ENCODE measurements around the gene CYP2J2.

CYP2J2 gene

DNA sequence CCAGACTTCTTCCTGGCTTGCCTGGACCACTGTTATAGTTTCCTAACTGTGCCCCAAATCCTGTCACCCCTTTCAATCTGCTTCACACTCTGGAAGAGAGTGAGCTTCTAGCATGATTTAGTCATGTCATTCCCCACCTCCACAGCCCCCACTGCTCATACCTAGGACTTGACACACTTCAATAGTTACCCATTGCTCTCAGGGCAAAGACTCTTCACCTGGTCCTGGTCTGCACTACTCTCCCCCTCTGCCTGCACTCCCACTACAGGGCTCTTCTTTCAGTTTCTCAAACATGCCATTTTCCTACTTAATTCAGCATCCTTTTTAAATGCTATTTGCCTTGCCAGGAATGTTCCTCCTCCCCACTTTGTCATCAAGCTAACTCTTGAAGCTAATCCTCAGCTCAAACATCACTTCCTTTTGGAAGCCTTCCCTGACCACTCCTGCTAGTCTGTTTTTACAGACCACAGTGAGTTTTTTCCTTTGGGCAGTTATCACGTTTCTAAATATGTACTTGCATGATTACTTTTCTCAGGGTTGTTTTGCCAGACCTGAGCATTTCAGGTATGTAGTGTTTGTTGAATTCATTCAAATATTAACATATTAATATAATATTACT is 24.7 kb downstream of the CYP2J2 start:
- no peak overlapping the region for H3K4me3 ChIP-seq (ENCODE audit: insufficient read depth, low read depth, low read length)
- no peaks in the 10 kb centered on the region for H3K4me1 ChIP-seq (ENCODE audit: control insufficient read depth, insufficient read depth, low read length)
- WGBS, 2 experiments: 88% methylated on average over 1 of the region's 1 CpG; no CpG with 5 or more reads in 1 of the 2 experiments
- no peaks in the 10 kb centered on the region for H3K27me3 ChIP-seq (ENCODE audit: control insufficient read depth, insufficient read depth, low read length, poor library complexity, severe bottlenecking)
- H3K9me3 ChIP-seq (ENCODE audit: control insufficient read depth, low read length): no peaks in the 10 kb centered on the region
- no peaks in the 10 kb centered on the region for H3K36me3 ChIP-seq (ENCODE audit: control insufficient read depth, insufficient read depth, low read length)
- no peak overlapping the region for H3K27ac ChIP-seq (ENCODE audit: insufficient read depth, low read depth, low read length, poor library complexity, severe bottlenecking)

DNA sequence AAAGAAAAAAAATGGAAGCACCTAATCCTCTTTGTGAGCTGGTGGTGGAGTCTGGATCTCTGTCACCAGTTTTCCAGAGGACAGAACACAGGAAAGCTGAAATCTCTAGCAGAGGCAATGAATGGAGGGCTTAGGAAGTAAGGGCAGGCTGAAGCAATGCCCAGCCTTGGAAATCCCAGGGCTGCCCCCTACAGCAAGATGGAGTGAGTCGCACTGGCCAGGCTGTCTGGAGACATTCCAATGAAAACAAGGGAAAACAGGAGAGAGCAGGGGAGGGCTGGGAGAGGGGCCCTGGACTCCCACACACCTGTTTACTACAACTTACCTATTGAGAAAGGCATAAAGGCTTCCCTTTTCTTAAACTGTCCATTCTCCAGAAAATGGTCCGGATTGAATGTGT is 25.9 kb downstream of the CYP2J2 start:
- WGBS, 2 experiments: 84 to 89% methylated on average over 2 of the region's 2 CpGs
- no peaks in the 10 kb centered on the region for H3K36me3 ChIP-seq (ENCODE audit: control insufficient read depth, insufficient read depth, low read length)
- no peaks in the 10 kb centered on the region for H3K27me3 ChIP-seq (ENCODE audit: control insufficient read depth, insufficient read depth, low read length, poor library complexity, severe bottlenecking)
- H3K9me3 ChIP-seq (ENCODE audit: control insufficient read depth, low read length): no peaks in the 10 kb centered on the region
- H3K4me1 ChIP-seq (ENCODE audit: control insufficient read depth, insufficient read depth, low read length): no peaks in the 10 kb centered on the region
- no peak overlapping the region for H3K27ac ChIP-seq (ENCODE audit: insufficient read depth, low read depth, low read length, poor library complexity, severe bottlenecking)
- no peak overlapping the region for H3K4me3 ChIP-seq (ENCODE audit: insufficient read depth, low read depth, low read length)

DNA sequence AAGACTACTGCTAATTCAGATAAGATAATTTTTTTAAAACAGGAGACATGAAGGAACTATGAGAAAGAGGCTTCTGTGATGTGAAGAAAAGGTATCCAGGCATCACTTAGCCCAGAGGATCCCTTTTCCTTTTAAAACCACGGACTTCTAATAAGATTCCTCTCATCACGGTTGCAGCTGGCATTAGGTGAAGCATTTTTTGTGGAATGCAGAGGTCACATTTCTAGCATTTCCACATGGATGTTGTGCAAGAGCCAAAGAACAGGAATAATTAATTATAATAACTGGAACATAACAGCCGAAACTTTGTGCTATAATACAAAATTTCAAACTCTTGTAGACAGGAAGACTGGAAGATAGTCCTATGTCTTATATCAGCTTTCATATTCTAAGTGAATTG is 27.6 kb downstream of the CYP2J2 start:
- H3K36me3 ChIP-seq (ENCODE audit: control insufficient read depth, insufficient read depth, low read length): no peaks in the 10 kb centered on the region

GRCh38 chr1:59897165-59897564 is 29.4 kb downstream of the CYP2J2 start:
- Histone ChIP-seq H3K4me1 (ENCODE audit: control insufficient read depth, insufficient read depth, low read length) (no peaks in the 10 kb centered on the region), H3K9me3 (ENCODE audit: control insufficient read depth, low read length) (no peaks in the 10 kb centered on the region), H3K36me3 (ENCODE audit: control insufficient read depth, insufficient read depth, low read length) (no peaks in the 10 kb centered on the region), H3K27ac (ENCODE audit: insufficient read depth, low read depth, low read length, poor library complexity, severe bottlenecking) (no peak overlapping the region), H3K27me3 (ENCODE audit: control insufficient read depth, insufficient read depth, low read length, poor library complexity, severe bottlenecking) (no peaks in the 10 kb centered on the region), H3K4me3 (ENCODE audit: insufficient read depth, low read depth, low read length) (no peak overlapping the region)
- 90 to 96% methylated on average over 2 of the region's 2 CpGs for WGBS, 2 experiments

More for the DNA sequence above, 27.6 kb downstream of the CYP2J2 start:
- Histone ChIP-seq H3K9me3 (ENCODE audit: control insufficient read depth, low read length) (no peaks in the 10 kb centered on the region), H3K27ac (ENCODE audit: insufficient read depth, low read depth, low read length, poor library complexity, severe bottlenecking) (no peak overlapping the region), H3K27me3 (ENCODE audit: control insufficient read depth, insufficient read depth, low read length, poor library complexity, severe bottlenecking) (no peaks in the 10 kb centered on the region), H3K4me1 (ENCODE audit: control insufficient read depth, insufficient read depth, low read length) (no peaks in the 10 kb centered on the region), H3K4me3 (ENCODE audit: insufficient read depth, low read depth, low read length) (no peak overlapping the region)
- WGBS, 2 experiments: 93 to 99% methylated on average over 2 to 3 of the region's 3 CpGs

DNA sequence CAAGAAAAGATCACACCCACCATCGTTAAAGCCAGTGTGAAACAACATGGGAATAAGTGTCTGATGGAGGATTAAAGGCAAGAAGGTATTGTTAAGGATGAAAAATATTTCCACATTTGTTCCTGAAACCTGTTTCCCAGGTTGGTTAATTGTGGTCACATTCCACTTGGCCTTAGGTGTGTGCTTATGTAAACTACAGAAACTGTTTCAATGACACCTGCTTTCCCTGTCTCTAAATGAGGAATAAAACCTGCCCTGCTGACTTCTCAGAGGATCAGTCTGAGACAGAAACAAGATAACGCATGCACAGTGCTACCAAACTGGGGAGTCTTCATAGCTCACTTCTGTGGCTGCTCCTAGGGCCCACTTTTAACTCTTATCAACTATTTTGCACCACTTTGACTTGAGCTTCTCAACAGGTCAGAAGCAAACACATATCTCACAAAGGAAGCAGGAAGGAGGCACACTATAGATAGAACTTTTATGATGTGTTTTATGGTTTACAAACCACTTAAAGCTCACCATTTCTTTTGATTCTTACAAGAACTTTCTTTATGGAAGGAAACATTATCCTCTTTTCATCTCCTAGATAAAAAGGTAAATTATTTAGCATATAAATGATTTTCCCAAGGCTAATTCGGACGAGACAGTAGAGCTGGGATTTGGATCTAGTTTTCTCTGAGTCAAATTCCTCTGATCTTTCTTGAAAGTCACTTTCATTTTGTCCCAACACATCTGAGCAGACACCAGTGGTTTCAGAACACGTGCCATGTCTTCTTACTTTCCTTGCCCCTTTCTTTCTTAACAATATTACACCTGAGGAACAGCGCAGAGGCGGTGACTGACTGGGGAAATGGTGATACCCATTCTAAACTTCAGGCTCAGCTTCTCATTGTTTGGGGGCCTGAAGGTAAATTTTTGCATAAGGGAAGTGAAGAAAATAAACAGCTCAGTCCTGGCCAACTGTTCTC is 33.4 kb downstream of the CYP2J2 start:
- Histone ChIP-seq H3K9me3 (ENCODE audit: control insufficient read depth, low read length) (no peaks in the 10 kb centered on the region), H3K4me1 (ENCODE audit: control insufficient read depth, insufficient read depth, low read length) (no peaks in the 10 kb centered on the region)
- WGBS, 2 experiments: 91 to 94% methylated on average over 7 of the region's 7 CpGs

DNA sequence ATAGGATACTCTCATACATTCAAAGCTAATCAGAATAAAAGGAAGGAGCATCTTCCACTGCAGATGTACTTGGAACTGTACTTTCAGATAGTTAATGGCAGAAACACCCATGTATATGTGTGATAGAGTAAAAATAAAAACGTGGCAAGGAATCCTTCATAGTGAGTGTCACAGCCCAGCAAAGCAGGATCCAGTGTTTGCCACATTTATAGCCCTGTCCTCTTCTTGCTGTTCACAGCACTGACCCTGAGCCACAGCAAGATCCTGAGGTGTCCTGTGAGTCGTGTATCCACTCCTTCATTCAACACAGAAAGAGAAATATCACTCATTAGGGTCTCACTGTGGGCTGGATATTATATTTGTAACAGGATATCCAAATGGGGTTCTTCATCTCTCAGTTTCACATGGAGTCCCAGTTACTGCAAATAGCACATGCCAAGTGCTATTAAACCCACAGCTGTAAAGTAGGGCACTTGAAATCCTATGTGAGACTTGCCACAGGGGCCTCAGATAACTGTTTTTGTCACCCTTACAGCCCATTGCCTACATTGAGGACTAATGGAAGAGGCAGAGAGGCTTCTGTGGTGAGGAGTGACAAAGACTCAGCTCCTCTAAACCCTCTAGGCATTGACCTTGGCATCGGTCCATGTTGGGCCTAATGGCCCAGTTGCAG is 41.3 kb downstream of the CYP2J2 start:
- Histone ChIP-seq H3K27me3 (ENCODE audit: control insufficient read depth, insufficient read depth, low read length, poor library complexity, severe bottlenecking) (no peaks in the 10 kb centered on the region), H3K4me1 (ENCODE audit: control insufficient read depth, insufficient read depth, low read length) (no peaks in the 10 kb centered on the region), H3K27ac (ENCODE audit: insufficient read depth, low read depth, low read length, poor library complexity, severe bottlenecking) (no peak overlapping the region), H3K36me3 (ENCODE audit: control insufficient read depth, insufficient read depth, low read length) (no peaks in the 10 kb centered on the region), H3K9me3 (ENCODE audit: control insufficient read depth, low read length) (no peaks in the 10 kb centered on the region), H3K4me3 (ENCODE audit: insufficient read depth, low read depth, low read length) (no peak overlapping the region)
- 77 to 81% methylated on average over 3 of the region's 3 CpGs for WGBS, 2 experiments

More for the DNA sequence above, 33.4 kb downstream of the CYP2J2 start:
- Histone ChIP-seq H3K36me3 (ENCODE audit: control insufficient read depth, insufficient read depth, low read length) (no peaks in the 10 kb centered on the region), H3K4me3 (ENCODE audit: insufficient read depth, low read depth, low read length) (no peak overlapping the region), H3K27ac (ENCODE audit: insufficient read depth, low read depth, low read length, poor library complexity, severe bottlenecking) (no peak overlapping the region), H3K27me3 (ENCODE audit: control insufficient read depth, insufficient read depth, low read length, poor library complexity, severe bottlenecking) (no peaks in the 10 kb centered on the region)

GRCh38 chr1:59880735-59881134 is 45.8 kb downstream of the CYP2J2 start:
- H3K9me3 ChIP-seq (ENCODE audit: control insufficient read depth, low read length): no peaks in the 10 kb centered on the region
- H3K4me3 ChIP-seq (ENCODE audit: insufficient read depth, low read depth, low read length): no peak overlapping the region
- no peak overlapping the region for H3K27ac ChIP-seq (ENCODE audit: insufficient read depth, low read depth, low read length, poor library complexity, severe bottlenecking)
- H3K4me1 ChIP-seq (ENCODE audit: control insufficient read depth, insufficient read depth, low read length): no peaks in the 10 kb centered on the region
- WGBS, 2 experiments: 92 to 98% methylated on average over 2 of the region's 2 CpGs
- H3K36me3 ChIP-seq (ENCODE audit: control insufficient read depth, insufficient read depth, low read length): no peaks in the 10 kb centered on the region
- no peaks in the 10 kb centered on the region for H3K27me3 ChIP-seq (ENCODE audit: control insufficient read depth, insufficient read depth, low read length, poor library complexity, severe bottlenecking)

- Histone ChIP-seq H3K4me1 (ENCODE audit: control insufficient read depth, insufficient read depth, low read length) (no peaks in the 10 kb centered on the region), H3K9me3 (ENCODE audit: control insufficient read depth, low read length) (no peaks in the 10 kb centered on the region), H3K27ac (ENCODE audit: insufficient read depth, low read depth, low read length, poor library complexity, severe bottlenecking) (no peak overlapping the region), H3K27me3 (ENCODE audit: control insufficient read depth, insufficient read depth, low read length, poor library complexity, severe bottlenecking) (no peaks in the 10 kb centered on the region), H3K4me3 (ENCODE audit: insufficient read depth, low read depth, low read length) (no peak overlapping the region), H3K36me3 (ENCODE audit: control insufficient read depth, insufficient read depth, low read length) (no peaks in the 10 kb centered on the region)
- 92% methylated on average over 3 of the region's 3 CpGs for WGBS, 2 experiments
These were observed 46.5 kb downstream of the CYP2J2 start for GRCh38 chr1:59879996-59880505.

DNA sequence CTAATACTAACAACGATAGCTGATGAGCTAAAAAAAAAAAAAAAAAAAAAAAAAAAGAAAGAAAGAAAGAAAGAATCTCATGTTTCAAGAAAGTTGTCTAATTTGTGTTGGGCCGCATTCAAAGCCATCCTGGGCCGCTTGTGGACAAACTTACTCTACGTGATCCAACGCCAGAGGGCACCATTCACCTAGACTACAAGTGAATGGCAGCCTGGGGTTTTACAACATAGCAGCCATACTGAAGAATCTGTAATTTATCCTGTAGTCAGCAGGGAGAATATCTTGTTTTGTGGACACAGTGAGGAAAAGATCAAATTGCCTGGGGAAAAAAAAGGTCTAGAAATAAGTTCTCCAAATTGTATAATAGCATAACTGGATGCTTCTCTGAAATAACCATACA is 47.0 kb downstream of the CYP2J2 start:
- Histone ChIP-seq H3K4me3 (ENCODE audit: insufficient read depth, low read depth, low read length) (no peak overlapping the region), H3K27ac (ENCODE audit: insufficient read depth, low read depth, low read length, poor library complexity, severe bottlenecking) (no peak overlapping the region), H3K27me3 (ENCODE audit: control insufficient read depth, insufficient read depth, low read length, poor library complexity, severe bottlenecking) (no peaks in the 10 kb centered on the region), H3K4me1 (ENCODE audit: control insufficient read depth, insufficient read depth, low read length) (no peaks in the 10 kb centered on the region), H3K36me3 (ENCODE audit: control insufficient read depth, insufficient read depth, low read length) (no peaks in the 10 kb centered on the region), H3K9me3 (ENCODE audit: control insufficient read depth, low read length) (no peaks in the 10 kb centered on the region)
- whole genome bisulfite sequencing, 2 experiments: 30 to 43% methylated on average over 4 of the region's 5 CpGs

DNA sequence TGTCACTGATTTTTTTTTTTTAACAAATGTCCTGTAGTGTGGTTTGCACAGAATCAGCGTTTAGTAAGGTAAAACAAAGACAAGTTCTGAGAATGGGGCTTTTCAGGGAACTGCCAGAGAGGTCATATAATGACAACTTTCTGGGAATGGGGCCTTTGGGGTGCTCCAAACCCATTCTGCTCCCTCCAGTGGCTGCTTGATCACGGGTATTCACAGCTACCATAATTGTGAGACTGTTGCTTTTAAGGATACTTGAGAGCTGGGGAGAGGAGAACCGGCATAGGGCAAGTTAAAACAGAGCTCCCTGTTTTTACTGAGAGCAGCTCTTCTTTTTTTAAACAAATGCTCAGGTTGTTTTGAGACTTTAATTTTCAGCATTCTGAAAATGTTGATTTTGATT is 48.2 kb downstream of the CYP2J2 start:
- Histone ChIP-seq H3K27me3 (ENCODE audit: control insufficient read depth, insufficient read depth, low read length, poor library complexity, severe bottlenecking) (no peaks in the 10 kb centered on the region), H3K9me3 (ENCODE audit: control insufficient read depth, low read length) (no peaks in the 10 kb centered on the region), H3K4me3 (ENCODE audit: insufficient read depth, low read depth, low read length) (no peak overlapping the region), H3K36me3 (ENCODE audit: control insufficient read depth, insufficient read depth, low read length) (no peaks in the 10 kb centered on the region), H3K4me1 (ENCODE audit: control insufficient read depth, insufficient read depth, low read length) (no peaks in the 10 kb centered on the region), H3K27ac (ENCODE audit: insufficient read depth, low read depth, low read length, poor library complexity, severe bottlenecking) (no peak overlapping the region)
- WGBS, 2 experiments: 73 to 83% methylated on average over 3 of the region's 3 CpGs
